Measurements from ENCODE around the gene ATP5F1E. TPM values are rescaled to one million over a fixed set of nuclear protein-coding genes. Genes with fewer than 3 reads are reported as not detected.

ATP5F1E gene
- total RNA-seq, 1 experiment from 2014 or later: 52.7 TPM

DNA sequence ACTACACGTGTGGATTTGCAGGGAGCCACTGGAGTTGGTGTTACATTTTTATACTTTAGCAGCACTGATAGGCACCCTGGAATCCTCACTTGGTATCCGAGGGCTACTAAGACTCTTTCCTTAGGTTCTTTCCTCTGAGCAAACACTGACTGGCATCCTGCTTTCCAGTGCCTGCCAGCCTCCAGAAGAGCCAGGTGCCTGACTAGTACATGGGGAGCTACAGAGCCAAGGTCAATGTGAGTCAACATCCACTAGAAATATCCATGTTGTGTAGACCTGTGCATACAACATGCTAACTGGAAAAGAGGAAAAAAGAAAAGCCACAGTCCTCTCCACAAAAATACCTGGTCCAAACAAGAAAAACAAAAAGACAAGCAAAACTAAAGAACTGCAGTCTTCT is 7.0 kb downstream of the ATP5F1E start:
- Histone ChIP-seq H3K27ac (ENCODE audit: insufficient read length, low read depth, low read length) (no peak overlapping the region), H2AFZ (ENCODE audit: low read length) (no peak overlapping the region), H3K9ac (ENCODE audit: extremely low read depth, insufficient read length, low read length) (no peak overlapping the region), H2BK15ac (ENCODE audit: low read depth, low read length) (no peak overlapping the region), H3K56ac (ENCODE audit: insufficient read length, low read depth, low read length) (no peak overlapping the region), H4K20me1 (ENCODE audit: control insufficient read depth, insufficient read depth, insufficient read length) (no peaks in the 10 kb centered on the region), H3K4ac (ENCODE audit: low read depth, low read length) (no peak overlapping the region), H3K4me1 (ENCODE audit: insufficient read depth, low read length) (no peaks in the 10 kb centered on the region), H3K79me2 (ENCODE audit: insufficient read depth, low read length) (no peaks in the 10 kb centered on the region), H3T11ph (ENCODE audit: low read length) (no peak overlapping the region), H3K23me2 (ENCODE audit: insufficient read length, low read depth, low read length, poor library complexity, severe bottlenecking) (no peaks in the 10 kb centered on the region), H4K91ac (ENCODE audit: insufficient read length, low read depth, low read length) (no peak overlapping the region), H2AK5ac (ENCODE audit: insufficient read length, low read length) (no peak overlapping the region), H3K79me1 (ENCODE audit: insufficient read depth, low read depth, low read length, poor library complexity, severe bottlenecking) (no peaks in the 10 kb centered on the region), H3K18ac (ENCODE audit: insufficient read length, low read depth, low read length) (no peak overlapping the region), H2BK20ac (ENCODE audit: low read depth, low read length, poor library complexity, severe bottlenecking) (no peak overlapping the region), H2BK5ac (ENCODE audit: insufficient read length, low read length) (no peak overlapping the region), H4K5ac (ENCODE audit: insufficient read length, low read depth, low read length) (no peak overlapping the region), H3K4me2 (ENCODE audit: insufficient read depth, insufficient read length, low read length) (no peak overlapping the region), H3K14ac (ENCODE audit: insufficient read depth, low read length) (no peak overlapping the region), H2BK120ac (ENCODE audit: low read depth, low read length, poor library complexity, severe bottlenecking) (no peak overlapping the region), H3K27me3 (ENCODE audit: insufficient read depth, low read length) (no peaks in the 10 kb centered on the region), H4K8ac (replicated peaks; ENCODE audit: insufficient read length, low read depth, low read length) (no peak overlapping the region), H2BK12ac (ENCODE audit: insufficient read length, low read depth, low read length) (no peak overlapping the region), H3K9me3 (ENCODE audit: control insufficient read depth, low read depth, low read length) (no peaks in the 10 kb centered on the region), H3K23ac (ENCODE audit: insufficient read length, low read depth, low read length) (no peak overlapping the region)
- peaks cover 21% of the 10 kb centered on the region for H3K27me3 Mint-ChIP-seq (ENCODE audit: low read depth)
- peaks cover 27 to 71% (median 55%) of the 10 kb centered on the region in 3 experiments for H3K36me3 Mint-ChIP-seq (ENCODE audit: insufficient read depth in 1 of 3, low read depth in 3 of 3)
- DNase-seq: no peak
- no peak overlapping the region for H3K27ac Mint-ChIP-seq
- peaks cover 32 to 38% of the 10 kb centered on the region in 2 experiments for H3K4me1 Mint-ChIP-seq
- WGBS (ENCODE audit: extremely low coverage, insufficient read length, low lambda C conversion rate): no CpG with 5 or more reads among the region's 2 CpGs
- no peak overlapping the region for H3K4me3 Mint-ChIP-seq
- no peaks in the 10 kb centered on the region for H3K9me3 Mint-ChIP-seq
- no peak for TF ChIP-seq CTCF (conservative IDR thresholded peaks at IDR 0.05)
